HG03139 (cell line): ENCODE results near the gene EIF2AK3.
"Not testable (repeated sequence)": the region's sequence is repeated elsewhere in the genome, so short reads cannot be mapped to it uniquely, and the experiment has no call there.

Experiments
- ATAC-seq: cut with Tn5 transposase; IDR thresholded peaks from one replicate; pipeline ENCODE4 v1.9.1; 2021; ENCODE audit not compliant: unreplicated experiment

The EIF2AK3 gene

GRCh38 chr2:88599527-88599926 lies 27.7 kb downstream of the EIF2AK3 start:
- ATAC-seq: no peak

GRCh38 chr2:88597168-88597567 lies 30.1 kb downstream of the EIF2AK3 start:
- no peak for ATAC-seq

DNA sequence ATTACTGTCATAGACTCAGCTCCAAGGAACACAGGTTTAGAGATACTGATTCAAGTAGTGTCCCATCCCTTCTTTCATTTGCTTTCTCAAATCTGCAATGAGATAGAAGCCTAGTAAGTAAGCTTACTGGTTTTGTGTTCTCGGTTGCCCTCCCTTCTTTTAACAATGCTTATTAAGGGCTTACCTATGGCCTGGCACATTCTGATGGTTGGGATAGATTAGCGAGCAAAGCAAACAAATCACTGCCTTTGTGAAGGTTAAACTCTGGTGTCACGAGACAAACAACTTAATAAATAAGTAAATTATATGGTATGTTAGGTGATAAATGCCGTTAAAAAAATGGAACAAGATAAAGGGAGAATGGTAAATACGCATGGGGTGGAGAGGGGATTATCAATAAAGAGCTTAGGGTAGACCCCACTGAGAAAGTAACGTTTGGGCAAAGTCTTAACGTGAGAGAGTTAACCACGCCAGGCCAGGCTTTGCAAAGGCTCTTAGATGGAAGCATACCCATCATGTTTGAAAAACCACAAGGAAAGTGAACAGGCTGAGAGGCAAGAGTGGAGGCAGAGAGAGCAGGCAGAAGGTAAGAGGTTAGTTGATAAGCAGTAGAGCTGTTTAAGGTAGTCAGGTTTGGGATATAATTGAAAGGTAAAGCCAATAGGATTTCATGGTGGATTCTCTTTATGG lies 31.0 kb downstream of the EIF2AK3 start:
- no peak for ATAC-seq

GRCh38 chr2:88591698-88592097 lies 35.6 kb downstream of the EIF2AK3 start:
- no peak for ATAC-seq

GRCh38 chr2:88590998-88591613 lies 36.2 kb downstream of the EIF2AK3 start:
- no peak for ATAC-seq

- no peak for ATAC-seq
Observed at GRCh38 chr2:88585969-88586368, 41.3 kb downstream of the EIF2AK3 start.

DNA sequence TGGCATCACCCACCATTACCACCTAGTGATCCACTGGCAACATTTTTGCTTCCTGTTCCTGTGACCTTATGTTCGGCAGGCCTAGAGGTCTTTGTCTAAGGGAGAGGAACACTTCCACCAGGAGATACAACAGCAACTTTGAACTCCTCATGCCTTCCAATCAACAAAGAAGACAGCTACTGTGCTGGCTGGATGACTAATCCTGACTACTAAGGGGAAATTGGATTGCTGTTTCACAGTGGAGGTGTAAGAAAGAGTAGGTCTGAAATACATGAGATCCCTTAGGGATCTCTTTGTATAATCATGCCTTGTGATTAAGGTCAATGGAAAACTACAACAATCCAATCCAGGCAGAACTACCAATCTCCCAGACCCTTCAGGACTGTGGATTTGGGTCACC lies 45.2 kb downstream of the EIF2AK3 start:
- no peak for ATAC-seq

- no peak for ATAC-seq
Observed at GRCh38 chr2:88580088-88580487, 47.2 kb downstream of the EIF2AK3 start.

DNA sequence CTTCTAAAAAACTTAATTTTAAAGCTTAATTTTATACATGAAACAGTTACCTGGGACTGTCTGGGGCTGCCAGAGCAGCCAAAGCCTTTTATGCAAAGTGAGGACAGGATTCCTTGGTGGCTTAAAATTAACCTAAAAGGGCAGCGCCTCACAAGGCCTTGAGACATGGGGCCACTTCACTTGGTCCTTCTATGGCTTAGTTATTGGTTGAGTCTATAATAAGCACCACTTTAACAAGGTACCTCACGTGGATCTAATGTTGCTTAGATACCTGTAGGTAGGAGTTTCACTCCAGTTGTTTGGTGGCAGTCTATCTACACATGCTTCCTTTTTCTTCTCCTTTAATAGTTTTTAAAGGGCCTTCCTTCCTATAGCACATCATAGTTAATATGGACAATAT lies 51.6 kb downstream of the EIF2AK3 start:
- no peak for ATAC-seq

DNA sequence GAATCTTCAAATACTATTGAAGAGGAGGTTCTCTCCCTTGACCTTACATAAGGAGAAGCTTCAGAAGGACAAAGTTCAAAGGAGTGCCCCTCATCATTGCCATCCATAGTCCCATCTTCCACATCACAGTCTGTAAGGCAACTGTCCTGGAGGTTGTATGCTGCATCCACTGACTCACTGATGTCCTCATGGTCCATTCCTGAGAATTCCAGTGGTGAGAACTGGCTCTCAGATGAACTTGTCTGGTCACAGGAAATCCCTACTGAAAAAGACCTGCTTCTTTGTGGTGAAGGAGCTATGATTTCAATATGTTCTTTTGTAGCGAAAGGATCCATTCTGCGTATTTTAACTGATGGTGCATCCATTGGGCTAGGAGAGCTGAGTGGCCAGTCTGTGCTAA lies 52.2 kb downstream of the EIF2AK3 start:
- no peak for ATAC-seq

DNA sequence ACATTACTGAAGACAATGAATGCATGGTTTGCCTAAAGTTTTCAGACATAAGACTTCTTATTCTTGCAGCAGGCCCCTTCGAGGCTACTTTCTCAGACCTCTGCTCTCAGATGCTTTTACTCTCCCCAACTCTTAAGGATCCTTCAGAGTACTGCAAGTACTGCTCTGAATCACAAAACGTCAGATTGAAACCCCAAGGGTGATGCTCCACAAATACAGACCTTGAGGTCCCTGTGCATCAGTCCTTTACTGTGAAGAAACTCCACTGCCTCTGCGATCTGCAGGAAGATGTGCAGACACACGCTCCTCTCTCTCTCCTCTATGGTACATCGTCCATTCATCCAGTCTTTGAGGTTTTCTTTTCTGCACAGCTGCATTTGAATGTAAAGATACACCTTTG lies 52.8 kb downstream of the EIF2AK3 start:
- no peak for ATAC-seq

DNA sequence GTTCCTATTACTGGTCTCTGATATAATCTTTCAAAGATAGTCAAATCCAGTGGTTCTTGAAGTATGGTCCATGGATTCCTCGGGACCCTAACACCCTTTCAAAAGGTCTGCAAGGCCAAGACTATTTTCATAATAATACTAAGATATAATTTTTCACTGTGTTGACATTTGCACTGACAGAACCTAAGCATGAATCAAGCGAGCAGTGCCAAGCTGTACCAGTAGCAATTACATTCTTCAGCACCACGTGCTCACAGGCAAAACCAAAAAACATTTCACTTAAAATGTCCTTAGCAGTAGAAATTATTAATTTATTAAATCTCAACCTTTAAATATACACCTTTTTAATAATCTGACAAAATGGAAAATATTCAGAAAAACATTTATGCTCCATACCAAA lies 59.1 kb downstream of the EIF2AK3 start:
- no peak for ATAC-seq

GRCh38 chr2:88564402-88564801 lies 62.9 kb downstream of the EIF2AK3 start:
- no peak for ATAC-seq

DNA sequence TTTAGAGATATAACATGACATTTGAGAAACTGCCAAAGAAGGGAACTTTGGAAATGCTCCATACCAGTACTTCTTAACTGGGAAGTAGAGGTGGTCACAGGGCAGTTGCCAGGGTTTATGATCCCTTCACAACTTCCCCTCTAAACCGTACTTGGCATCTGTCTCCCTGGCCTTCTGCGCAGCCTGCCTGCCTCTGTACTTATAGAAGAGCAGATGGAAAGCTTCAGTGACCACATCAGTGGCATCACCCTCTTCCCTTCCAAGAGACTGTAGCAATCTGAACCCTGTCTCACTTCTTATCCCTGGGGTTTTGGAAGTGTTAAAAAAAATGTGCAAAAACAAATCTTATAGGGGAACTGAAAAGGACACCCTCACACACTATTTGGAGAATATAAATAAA lies 64.1 kb downstream of the EIF2AK3 start:
- ATAC-seq: no peak

DNA sequence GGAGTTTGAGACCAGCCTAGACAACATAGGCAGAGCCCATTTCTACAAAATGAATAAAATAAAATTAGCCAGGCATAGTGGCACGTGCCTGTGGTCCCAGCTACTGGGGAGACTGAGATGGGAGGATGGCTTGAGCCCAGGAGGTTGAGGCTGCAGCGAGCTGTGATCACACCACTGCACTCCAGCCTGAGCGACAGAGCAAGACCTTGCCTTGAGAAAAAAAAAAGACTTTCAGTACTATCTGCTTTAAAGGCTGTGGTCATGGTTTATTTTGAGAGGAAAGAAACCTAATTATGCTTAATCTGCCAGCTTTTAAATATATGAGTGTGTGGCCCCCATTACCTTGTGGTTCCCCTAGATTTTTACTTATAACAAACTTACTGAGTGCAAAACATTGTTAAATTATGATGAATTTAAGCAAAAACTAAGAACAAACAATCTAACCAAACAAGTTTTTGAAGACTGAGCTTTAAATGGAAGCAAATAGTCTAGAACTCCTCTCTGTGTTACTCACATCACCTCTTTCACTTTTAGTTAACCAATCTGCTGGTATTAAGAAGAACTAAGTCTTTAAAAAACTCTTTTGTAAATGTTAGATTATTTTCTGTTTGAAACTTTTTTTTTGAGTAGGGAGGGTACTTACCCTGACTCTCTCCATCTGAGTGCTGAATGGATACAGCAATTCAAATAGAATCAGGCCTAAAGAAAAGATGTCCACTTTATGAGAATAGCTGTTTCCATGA lies 65.4 kb downstream of the EIF2AK3 start:
- ATAC-seq: peak; percentile 42

DNA sequence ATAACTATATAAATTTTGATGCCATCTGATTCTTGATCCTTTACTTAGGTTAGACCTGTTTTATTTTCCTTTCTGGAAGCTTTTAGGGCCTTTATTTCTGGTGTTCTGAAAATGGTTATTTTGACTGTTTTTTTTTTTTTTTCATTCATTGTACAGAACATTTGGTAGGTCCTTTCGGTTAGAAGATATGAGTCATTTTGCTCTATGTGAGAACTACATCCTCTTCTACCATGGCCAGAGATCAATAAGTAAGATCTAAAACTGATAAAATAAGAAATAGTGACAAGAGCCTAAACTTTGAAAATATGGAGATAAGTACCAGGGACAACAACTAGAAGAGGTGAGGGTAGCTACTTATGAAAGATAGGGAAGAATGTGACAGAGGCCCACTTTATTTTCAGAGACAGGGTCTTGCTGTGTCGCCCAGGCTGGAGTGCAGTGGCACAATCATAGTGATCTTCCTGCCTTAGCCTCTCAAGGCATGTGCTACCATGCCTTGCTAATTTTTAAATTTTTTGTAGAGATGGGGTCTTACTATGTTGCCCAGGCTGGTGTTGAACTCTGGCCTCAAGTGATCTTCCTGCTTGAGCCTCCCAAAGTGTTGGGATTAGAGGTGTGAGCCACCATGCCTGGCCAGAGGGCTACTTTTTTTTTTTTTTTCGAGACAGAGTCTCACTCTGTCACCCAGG lies 66.5 kb downstream of the EIF2AK3 start:
- no peak for ATAC-seq

GRCh38 chr2:88557290-88557689 lies 70.0 kb downstream of the EIF2AK3 start:
- ATAC-seq: no peak

GRCh38 chr2:88556026-88556425 lies 71.2 kb downstream of the EIF2AK3 start:
- no peak for ATAC-seq

DNA sequence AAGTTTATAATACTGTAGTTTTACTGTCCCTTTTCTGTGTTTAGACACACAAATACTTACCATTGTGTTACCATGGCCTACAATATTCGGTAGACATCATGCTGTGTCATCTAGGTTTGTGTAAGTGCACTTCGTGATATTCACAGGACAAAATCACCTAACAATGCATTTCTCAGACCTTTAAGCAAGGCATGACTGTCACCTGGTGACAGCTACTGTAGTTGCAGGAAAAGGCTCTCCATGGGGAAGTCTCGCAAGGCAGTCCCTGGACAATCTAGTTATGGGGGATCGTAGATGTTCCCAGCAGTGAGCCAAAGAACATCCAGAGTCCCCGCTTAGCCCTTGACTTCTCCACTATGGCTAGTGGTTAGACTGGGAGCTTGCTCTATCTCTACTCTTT lies 73.1 kb downstream of the EIF2AK3 start:
- ATAC-seq: no peak

- no peak for ATAC-seq
Observed at GRCh38 chr2:88549616-88550292, 77.5 kb downstream of the EIF2AK3 start.

GRCh38 chr2:88546291-88546690 lies 81.0 kb downstream of the EIF2AK3 start:
- ATAC-seq: not testable (repeated sequence)
